ENCODE data around the gene CLEC1A.

DNA sequence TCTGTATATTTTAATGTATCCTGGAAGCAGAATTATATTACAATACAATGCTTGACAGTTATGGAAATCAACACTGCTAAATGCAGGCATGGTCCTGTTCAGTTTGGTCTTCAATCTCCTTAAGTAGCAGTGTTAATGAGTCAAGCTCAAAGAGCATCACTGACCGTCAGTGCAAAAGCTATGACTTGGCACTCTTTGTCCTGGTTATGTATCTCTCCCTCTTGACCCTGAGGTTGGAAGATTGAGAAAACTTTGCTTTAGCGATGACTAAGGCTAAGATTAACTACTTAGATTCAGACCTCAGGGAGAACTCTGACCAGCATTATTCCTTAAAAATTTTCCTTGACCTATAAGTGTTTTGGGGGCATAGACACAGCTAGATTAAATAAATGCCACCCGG lies 20.3 kb upstream of the CLEC1A start:
- TF ChIP-seq, protein P1, sequence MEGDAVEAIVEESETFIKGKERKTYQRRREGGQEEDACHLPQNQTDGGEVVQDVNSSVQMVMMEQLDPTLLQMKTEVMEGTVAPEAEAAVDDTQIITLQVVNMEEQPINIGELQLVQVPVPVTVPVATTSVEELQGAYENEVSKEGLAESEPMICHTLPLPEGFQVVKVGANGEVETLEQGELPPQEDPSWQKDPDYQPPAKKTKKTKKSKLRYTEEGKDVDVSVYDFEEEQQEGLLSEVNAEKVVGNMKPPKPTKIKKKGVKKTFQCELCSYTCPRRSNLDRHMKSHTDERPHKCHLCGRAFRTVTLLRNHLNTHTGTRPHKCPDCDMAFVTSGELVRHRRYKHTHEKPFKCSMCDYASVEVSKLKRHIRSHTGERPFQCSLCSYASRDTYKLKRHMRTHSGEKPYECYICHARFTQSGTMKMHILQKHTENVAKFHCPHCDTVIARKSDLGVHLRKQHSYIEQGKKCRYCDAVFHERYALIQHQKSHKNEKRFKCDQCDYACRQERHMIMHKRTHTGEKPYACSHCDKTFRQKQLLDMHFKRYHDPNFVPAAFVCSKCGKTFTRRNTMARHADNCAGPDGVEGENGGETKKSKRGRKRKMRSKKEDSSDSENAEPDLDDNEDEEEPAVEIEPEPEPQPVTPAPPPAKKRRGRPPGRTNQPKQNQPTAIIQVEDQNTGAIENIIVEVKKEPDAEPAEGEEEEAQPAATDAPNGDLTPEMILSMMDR (IDR thresholded peaks at IDR 0.05; ENCODE audit: insufficient read depth, low read length) = no peak
- TF ChIP-seq, protein P2, sequence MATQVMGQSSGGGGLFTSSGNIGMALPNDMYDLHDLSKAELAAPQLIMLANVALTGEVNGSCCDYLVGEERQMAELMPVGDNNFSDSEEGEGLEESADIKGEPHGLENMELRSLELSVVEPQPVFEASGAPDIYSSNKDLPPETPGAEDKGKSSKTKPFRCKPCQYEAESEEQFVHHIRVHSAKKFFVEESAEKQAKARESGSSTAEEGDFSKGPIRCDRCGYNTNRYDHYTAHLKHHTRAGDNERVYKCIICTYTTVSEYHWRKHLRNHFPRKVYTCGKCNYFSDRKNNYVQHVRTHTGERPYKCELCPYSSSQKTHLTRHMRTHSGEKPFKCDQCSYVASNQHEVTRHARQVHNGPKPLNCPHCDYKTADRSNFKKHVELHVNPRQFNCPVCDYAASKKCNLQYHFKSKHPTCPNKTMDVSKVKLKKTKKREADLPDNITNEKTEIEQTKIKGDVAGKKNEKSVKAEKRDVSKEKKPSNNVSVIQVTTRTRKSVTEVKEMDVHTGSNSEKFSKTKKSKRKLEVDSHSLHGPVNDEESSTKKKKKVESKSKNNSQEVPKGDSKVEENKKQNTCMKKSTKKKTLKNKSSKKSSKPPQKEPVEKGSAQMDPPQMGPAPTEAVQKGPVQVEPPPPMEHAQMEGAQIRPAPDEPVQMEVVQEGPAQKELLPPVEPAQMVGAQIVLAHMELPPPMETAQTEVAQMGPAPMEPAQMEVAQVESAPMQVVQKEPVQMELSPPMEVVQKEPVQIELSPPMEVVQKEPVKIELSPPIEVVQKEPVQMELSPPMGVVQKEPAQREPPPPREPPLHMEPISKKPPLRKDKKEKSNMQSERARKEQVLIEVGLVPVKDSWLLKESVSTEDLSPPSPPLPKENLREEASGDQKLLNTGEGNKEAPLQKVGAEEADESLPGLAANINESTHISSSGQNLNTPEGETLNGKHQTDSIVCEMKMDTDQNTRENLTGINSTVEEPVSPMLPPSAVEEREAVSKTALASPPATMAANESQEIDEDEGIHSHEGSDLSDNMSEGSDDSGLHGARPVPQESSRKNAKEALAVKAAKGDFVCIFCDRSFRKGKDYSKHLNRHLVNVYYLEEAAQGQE (IDR thresholded peaks at IDR 0.05; ENCODE audit: insufficient replicate concordance, low read depth) = no peak
- TF ChIP-seq POLR2AphosphoS5 (IDR thresholded peaks at IDR 0.05; ENCODE audit: low read depth) (no peak), SPI1 (IDR thresholded peaks at IDR 0.05; ENCODE audit: borderline replicate concordance, low read depth) (no peak), GABPA (IDR thresholded peaks at IDR 0.05; ENCODE audit: low read depth) (no peak)

All from HL-60 (cell line).